ENCODE data around the gene COL20A1.

The COL20A1 gene

DNA sequence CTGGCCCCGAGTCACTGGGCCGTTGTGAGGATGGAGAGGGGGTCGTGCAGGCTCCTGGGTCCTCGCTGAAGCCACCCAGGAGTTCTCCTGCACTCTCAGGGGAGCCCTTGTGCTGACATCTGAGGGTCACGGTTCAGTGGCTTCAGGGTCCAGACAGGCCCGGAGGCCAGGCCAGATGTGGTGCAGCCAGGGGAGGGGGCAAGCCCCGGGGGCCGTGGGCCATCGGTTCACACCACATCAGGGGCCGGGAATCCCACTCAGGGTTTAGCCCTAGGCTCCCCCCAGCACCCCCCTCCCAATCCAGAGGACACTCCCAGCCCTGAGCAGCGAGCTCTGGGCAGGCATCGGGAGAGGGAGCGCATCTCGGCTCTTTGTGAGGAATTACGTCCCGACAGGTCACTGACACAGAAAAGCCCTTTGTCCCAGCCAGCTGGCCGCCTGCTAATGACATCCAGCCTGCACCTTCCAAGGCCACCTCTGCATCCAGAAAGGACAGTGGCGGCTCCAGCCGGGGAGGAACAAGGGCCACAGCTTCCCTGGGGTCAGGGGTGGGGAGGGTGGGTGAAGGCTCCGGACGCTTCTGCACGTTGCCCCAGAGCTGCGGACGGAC, 74.6 kb downstream of the COL20A1 start:
- WGBS (ENCODE audit: insufficient coverage, insufficient read length) = no CpG with 5 or more reads among the region's 24 CpGs
- DNase-seq (ENCODE audit: low read depth, low spot score) = no peak
- Histone ChIP-seq H3K4me3 (ENCODE audit: low read length) (no peak overlapping the region), H3K9me3 (ENCODE audit: control insufficient read depth, insufficient read depth, low read length) (no peaks in the 10 kb centered on the region), H3K27ac (ENCODE audit: low read length) (no peak overlapping the region), H3K36me3 (ENCODE audit: control insufficient read depth, insufficient read depth, low read length) (no peaks in the 10 kb centered on the region), H3K4me1 (ENCODE audit: control insufficient read depth, insufficient read depth, low read length) (peaks cover 3% of the 10 kb centered on the region; the same call in 1 of the 2 replicates), H3K27me3 (ENCODE audit: control insufficient read depth, insufficient read depth, low read length) (no peaks in the 10 kb centered on the region)

DNA sequence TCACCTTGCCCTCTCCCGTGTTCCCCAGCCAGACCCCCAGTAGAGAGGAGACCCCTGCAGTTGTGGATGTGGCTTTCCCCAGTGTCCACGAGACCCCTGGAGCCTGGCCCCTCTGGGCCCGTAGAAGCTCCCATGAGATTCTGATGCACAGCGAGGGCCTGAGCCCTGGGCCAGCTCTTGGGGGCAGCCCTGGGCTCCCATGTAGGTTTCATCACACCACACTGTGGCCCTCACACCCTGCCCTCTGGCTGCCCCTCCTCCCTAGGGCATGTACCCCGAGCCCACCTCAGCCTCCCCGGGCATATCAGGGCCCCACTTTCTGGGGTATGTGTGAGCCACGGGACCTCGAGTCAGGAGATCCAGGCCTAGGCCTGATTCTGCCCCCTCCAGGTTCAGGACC, 75.2 kb downstream of the COL20A1 start:
- no peak overlapping the region for H3K4me3 ChIP-seq (ENCODE audit: low read length)
- no peaks in the 10 kb centered on the region for H3K27me3 ChIP-seq (ENCODE audit: control insufficient read depth, insufficient read depth, low read length)
- no CpG with 5 or more reads among the region's 8 CpGs for WGBS (ENCODE audit: insufficient coverage, insufficient read length)
- H3K36me3 ChIP-seq (ENCODE audit: control insufficient read depth, insufficient read depth, low read length) = no peaks in the 10 kb centered on the region
- peaks cover 3% of the 10 kb centered on the region; the same call in 1 of the 2 replicates for H3K4me1 ChIP-seq (ENCODE audit: control insufficient read depth, insufficient read depth, low read length)
- no peak overlapping the region for H3K27ac ChIP-seq (ENCODE audit: low read length)
- no peaks in the 10 kb centered on the region for H3K9me3 ChIP-seq (ENCODE audit: control insufficient read depth, insufficient read depth, low read length)
- no peak for DNase-seq (ENCODE audit: low read depth, low spot score)

DNA sequence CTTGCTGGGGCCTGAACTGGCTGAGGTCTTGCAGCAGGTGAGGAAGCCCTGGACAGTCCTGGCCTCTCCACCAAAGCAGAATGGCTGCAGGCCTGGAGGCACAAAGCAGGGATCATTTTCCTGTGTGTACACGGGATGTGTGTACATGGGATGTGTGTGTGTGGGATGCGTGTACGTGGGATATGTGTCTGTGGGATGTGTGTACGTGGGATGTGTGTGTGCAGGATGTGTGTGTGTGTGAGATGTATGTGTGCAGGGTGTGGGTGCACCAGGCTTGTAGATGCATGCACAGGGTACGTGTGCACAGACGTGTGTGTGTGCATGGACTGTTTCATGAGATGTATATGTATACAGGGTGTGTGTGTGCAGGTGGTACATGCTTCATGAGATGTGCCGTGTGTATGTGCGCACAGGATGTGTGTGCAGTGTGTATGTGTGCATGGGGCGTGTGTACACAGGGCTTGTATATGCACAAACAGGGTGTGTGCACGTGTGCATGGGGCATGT, 76.1 kb downstream of the COL20A1 start:
- no peaks in the 10 kb centered on the region for H3K27me3 ChIP-seq (ENCODE audit: control insufficient read depth, insufficient read depth, low read length)
- H3K4me3 ChIP-seq (ENCODE audit: low read length) = no peak overlapping the region
- no peak overlapping the region for H3K27ac ChIP-seq (ENCODE audit: low read length)
- peaks cover 3% of the 10 kb centered on the region; the same call in 1 of the 2 replicates for H3K4me1 ChIP-seq (ENCODE audit: control insufficient read depth, insufficient read depth, low read length)
- no peaks in the 10 kb centered on the region for H3K9me3 ChIP-seq (ENCODE audit: control insufficient read depth, insufficient read depth, low read length)
- no peak for DNase-seq (ENCODE audit: low read depth, low spot score)
- H3K36me3 ChIP-seq (ENCODE audit: control insufficient read depth, insufficient read depth, low read length) = no peaks in the 10 kb centered on the region
- 100% methylated on average over 4 of the region's 10 CpGs for WGBS (ENCODE audit: insufficient coverage, insufficient read length)

DNA sequence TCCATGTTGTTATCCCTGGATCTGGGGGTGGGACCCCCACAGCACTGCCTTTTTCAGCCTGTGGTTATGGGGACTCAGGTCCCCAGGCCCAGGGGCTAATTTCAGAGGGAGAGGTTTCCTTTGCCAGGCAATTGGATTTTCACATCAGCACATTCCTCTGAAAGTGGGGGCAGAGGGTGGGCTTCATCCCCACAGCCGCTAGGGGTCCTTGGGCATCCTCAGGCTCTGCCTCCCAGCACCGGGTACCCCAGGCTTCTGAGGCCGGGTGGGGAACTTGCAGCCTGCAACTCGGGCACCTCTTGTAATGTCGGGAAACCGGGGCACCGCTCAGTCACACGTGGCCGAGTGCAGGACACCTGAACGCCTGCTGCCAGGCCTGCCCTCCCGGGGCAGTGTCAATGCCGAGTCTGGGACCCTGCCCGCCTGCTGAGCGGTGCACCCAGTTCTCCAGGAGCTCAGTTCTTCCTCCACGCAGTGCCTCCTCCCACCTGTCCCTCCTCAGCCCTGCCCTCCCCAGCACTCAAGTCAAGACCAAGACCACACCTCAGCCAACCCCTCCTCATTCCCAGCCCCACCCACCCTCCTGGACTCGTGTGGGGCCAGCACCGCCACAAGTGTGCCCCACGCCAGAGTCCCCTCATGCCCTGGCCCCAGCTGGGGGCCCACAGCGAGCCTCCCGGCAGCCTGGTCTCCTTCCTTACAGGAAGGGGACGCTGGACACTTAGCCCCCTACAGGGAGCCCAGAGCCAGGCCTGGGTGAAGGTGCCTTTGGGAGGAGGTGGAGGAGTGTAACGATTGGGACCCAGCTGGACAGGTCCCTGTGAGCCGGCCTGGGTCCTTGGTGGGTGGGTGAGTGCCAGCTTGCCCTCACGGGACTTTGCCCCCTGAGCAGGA, 77.0 kb downstream of the COL20A1 start:
- Histone ChIP-seq H3K4me3 (ENCODE audit: low read length) (no peak overlapping the region), H3K27ac (ENCODE audit: low read length) (no peak overlapping the region), H3K27me3 (ENCODE audit: control insufficient read depth, insufficient read depth, low read length) (no peaks in the 10 kb centered on the region), H3K9me3 (ENCODE audit: control insufficient read depth, insufficient read depth, low read length) (no peaks in the 10 kb centered on the region), H3K36me3 (ENCODE audit: control insufficient read depth, insufficient read depth, low read length) (no peaks in the 10 kb centered on the region), H3K4me1 (ENCODE audit: control insufficient read depth, insufficient read depth, low read length) (peaks cover 3% of the 10 kb centered on the region; the same call in 1 of the 2 replicates)
- no peak for DNase-seq (ENCODE audit: low read depth, low spot score)
- WGBS (ENCODE audit: insufficient coverage, insufficient read length) = no CpG with 5 or more reads among the region's 24 CpGs

DNA sequence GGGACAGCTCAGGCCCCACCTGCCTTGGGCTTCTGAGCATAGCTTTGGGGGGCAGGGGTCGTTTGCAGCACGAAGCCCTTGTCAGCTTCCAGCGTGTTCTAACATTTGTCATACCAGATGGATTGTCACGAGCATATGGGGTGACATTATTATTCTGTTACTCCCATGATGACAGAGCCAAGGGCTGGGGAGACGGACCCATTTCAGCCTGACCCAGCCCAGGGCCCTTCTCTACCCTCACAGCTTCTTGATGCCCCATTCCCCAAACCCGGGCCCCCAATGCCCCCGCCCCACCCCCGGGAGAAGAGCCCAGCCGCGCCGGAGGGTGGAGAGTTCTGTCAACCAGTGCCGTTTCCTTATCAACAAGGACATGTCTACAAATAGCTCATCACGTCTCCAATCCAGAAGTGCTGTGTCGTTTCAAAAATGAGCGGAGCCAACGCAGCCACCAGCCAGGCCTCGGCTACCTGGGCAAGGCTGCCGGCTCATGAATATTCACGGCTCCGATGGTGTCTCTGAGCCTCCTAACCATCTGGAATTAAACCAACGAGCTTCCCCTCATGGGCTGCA, 77.7 kb downstream of the COL20A1 start:
- no peak for DNase-seq (ENCODE audit: low read depth, low spot score)
- Histone ChIP-seq H3K4me1 (ENCODE audit: control insufficient read depth, insufficient read depth, low read length) (peaks cover 3% of the 10 kb centered on the region; the same call in 1 of the 2 replicates), H3K9me3 (ENCODE audit: control insufficient read depth, insufficient read depth, low read length) (no peaks in the 10 kb centered on the region), H3K27me3 (ENCODE audit: control insufficient read depth, insufficient read depth, low read length) (no peaks in the 10 kb centered on the region), H3K4me3 (ENCODE audit: low read length) (no peak overlapping the region), H3K27ac (ENCODE audit: low read length) (no peak overlapping the region), H3K36me3 (ENCODE audit: control insufficient read depth, insufficient read depth, low read length) (no peaks in the 10 kb centered on the region)
- WGBS (ENCODE audit: insufficient coverage, insufficient read length) = no CpG with 5 or more reads among the region's 21 CpGs

DNA sequence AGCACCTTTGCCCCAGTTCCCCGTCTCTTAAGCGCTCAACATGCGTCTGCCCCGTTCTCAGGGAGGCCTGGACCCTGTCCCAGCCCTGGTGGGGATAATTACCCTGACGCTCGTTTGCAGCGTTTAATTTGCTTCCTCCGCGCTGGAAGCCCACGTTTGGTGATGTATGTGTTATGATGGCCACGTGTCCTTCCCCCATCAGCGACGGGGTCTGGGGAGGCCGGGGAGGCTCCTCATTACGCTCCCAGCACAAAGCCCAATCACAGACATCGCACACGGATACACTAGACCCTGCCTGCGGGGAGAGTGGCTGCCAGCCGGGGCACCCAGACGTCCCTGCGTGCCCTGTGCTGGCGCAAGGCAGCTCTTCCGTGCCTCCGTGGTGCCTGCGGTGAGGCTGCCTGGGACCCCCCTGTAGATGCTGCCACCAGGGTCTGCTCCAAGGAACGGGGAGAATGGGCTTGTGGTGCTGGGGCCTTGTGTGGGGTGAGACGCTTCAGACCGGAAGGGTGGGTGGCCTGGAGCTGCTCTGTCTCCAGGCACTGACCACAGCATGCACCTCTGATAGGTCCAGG, 78.4 kb downstream of the COL20A1 start:
- no peak overlapping the region for H3K27ac ChIP-seq (ENCODE audit: low read length)
- WGBS (ENCODE audit: insufficient coverage, insufficient read length) = no CpG with 5 or more reads among the region's 28 CpGs
- no peak for DNase-seq (ENCODE audit: low read depth, low spot score)
- no peaks in the 10 kb centered on the region for H3K36me3 ChIP-seq (ENCODE audit: control insufficient read depth, insufficient read depth, low read length)
- H3K4me3 ChIP-seq (ENCODE audit: low read length) = no peak overlapping the region
- H3K27me3 ChIP-seq (ENCODE audit: control insufficient read depth, insufficient read depth, low read length) = no peaks in the 10 kb centered on the region
- H3K4me1 ChIP-seq (ENCODE audit: control insufficient read depth, insufficient read depth, low read length) = peaks cover 3% of the 10 kb centered on the region; the same call in 1 of the 2 replicates
- H3K9me3 ChIP-seq (ENCODE audit: control insufficient read depth, insufficient read depth, low read length) = no peaks in the 10 kb centered on the region

DNA sequence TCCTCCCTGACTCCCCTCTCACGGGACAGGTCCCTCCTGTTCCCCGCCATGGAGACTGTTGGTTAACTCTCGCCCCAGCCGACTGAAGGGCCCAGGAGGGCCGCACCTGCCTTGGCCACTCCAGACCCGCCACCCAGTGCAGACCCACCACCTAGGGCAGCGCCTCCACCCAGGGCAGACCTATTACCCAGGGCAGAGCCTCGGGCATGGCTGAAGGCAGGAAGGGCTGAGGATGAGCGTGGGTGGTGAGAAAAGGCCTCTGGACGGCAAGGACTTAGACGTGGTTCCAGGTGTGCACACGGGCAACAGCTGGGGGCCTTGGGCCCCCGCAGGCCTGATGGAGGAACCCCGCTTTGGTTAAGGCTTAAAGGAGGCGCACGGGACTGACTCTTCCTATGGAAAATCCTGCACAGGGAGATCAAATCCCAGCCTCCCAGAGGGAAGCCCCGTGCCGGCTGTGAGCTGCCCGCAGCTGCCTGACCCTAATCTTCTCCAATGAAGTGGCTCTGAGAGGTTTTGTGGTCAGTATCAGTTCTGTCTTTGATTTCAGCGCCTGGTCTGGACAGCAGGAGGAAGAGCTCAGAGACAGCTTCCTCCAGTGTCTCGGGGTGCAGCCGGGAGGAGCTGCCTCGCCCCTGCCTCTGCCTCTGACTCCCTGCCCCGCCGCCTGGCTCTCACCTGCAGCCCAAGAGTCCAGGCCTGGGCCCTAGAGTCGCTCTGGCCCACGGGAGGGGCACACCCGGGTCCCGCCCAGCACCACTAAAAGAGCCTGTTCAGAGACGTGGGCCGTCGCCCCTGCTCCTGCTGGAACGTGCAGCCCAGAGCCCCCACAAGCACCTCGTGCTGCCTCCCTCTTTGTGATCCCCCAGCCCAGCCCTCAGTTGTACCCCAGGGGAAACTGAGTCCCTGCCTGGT, 80.2 kb downstream of the COL20A1 start:
- DNase-seq (ENCODE audit: low read depth, low spot score) = no peak
- WGBS (ENCODE audit: insufficient coverage, insufficient read length) = no CpG with 5 or more reads among the region's 34 CpGs
- Histone ChIP-seq H3K27me3 (ENCODE audit: control insufficient read depth, insufficient read depth, low read length) (no peaks in the 10 kb centered on the region), H3K9me3 (ENCODE audit: control insufficient read depth, insufficient read depth, low read length) (no peaks in the 10 kb centered on the region), H3K36me3 (ENCODE audit: control insufficient read depth, insufficient read depth, low read length) (no peaks in the 10 kb centered on the region), H3K27ac (ENCODE audit: low read length) (no peak overlapping the region), H3K4me1 (ENCODE audit: control insufficient read depth, insufficient read depth, low read length) (peaks cover 6% of the 10 kb centered on the region; the same call in 1 of the 2 replicates), H3K4me3 (ENCODE audit: low read length) (no peak overlapping the region)

DNA sequence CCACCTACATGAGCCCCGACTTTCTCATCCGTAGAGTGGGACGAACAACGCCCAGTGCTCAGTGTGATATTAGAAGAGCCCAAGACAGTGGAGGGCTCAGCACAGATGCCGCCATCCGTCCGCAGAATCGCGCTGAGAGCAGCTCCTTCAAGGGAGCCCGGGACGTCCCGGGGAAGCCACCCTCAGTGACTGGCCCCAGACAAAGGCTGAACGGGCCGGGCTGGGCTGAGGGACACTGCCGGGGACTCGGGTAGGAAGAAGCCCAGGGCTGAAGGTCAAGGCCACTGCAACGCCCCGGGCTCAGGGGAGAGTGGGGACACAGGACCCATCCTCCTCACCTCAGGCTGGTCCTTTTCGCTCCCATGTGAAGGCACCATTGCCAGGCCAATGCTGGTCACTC, 81.0 kb downstream of the COL20A1 start:
- Histone ChIP-seq H3K36me3 (ENCODE audit: control insufficient read depth, insufficient read depth, low read length) (no peaks in the 10 kb centered on the region), H3K4me3 (ENCODE audit: low read length) (no peak overlapping the region), H3K27me3 (ENCODE audit: control insufficient read depth, insufficient read depth, low read length) (no peaks in the 10 kb centered on the region), H3K9me3 (ENCODE audit: control insufficient read depth, insufficient read depth, low read length) (no peaks in the 10 kb centered on the region), H3K27ac (ENCODE audit: low read length) (no peak overlapping the region), H3K4me1 (ENCODE audit: control insufficient read depth, insufficient read depth, low read length) (peaks cover 6% of the 10 kb centered on the region; the same call in 1 of the 2 replicates)
- no peak for DNase-seq (ENCODE audit: low read depth, low spot score)
- WGBS (ENCODE audit: insufficient coverage, insufficient read length) = no CpG with 5 or more reads among the region's 19 CpGs

DNA sequence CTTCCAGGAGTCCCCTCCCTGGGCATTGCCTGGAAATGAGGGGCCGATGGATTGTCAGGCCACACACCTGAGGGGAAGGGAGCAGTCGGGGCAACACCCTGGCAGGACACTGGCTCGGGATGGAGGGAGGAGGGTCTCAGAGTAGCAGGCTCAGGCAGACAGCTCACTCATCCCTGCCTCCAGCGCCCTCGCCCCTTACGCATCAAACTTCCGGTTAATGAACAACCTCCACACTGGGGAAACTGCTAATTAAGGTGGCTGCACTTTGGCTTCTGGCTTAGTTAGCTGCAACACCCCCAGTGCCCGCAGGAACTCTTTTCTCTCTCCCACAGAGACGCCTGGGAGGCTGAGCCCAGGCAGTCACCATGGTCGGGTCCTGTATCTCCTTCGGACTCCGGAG, 81.5 kb downstream of the COL20A1 start:
- DNase-seq (ENCODE audit: low read depth, low spot score) = no peak
- Histone ChIP-seq H3K27ac (ENCODE audit: low read length) (no peak overlapping the region), H3K36me3 (ENCODE audit: control insufficient read depth, insufficient read depth, low read length) (no peaks in the 10 kb centered on the region), H3K27me3 (ENCODE audit: control insufficient read depth, insufficient read depth, low read length) (no peaks in the 10 kb centered on the region), H3K4me3 (ENCODE audit: low read length) (no peak overlapping the region), H3K4me1 (ENCODE audit: control insufficient read depth, insufficient read depth, low read length) (peaks cover 6% of the 10 kb centered on the region; the same call in 1 of the 2 replicates), H3K9me3 (ENCODE audit: control insufficient read depth, insufficient read depth, low read length) (no peaks in the 10 kb centered on the region)
- WGBS (ENCODE audit: insufficient coverage, insufficient read length) = no CpG with 5 or more reads among the region's 12 CpGs

Measured in iPS DF 6.9 (cell line).